Neutrophil (primary cell): ENCODE data around the gene ZIC5.

Source experiments
- H3K27ac ChIP-seq: fragments of 200-600 bp; sonication (generic); 2 replicates; pipeline ENCODE4 v1.5.1; 2016; ENCODE audit warnings: mild to moderate bottlenecking, moderate library complexity
- H3K27me3 ChIP-seq: fragments of 200-600 bp; sonication (generic); 2 replicates; pipeline ENCODE4 v1.6.0; 2016; ENCODE audit warnings: mild to moderate bottlenecking
- H3K36me3 ChIP-seq: fragments of 200-600 bp; sonication (generic); 2 replicates; pipeline ENCODE4 v1.5.1; 2017
- H3K4me1 ChIP-seq, 2 experiments: fragments of 200-600 bp in 1 of 2; sonication (generic) in 1 of 2; 1 replicate in 1 of 2; 2 replicates in 1 of 2; pipeline versions ENCODE4 v1.5.1 to v1.6.1; 2013 to 2016; ENCODE audit warnings: low read depth in 1 of 2, low read length in 1 of 2, mild to moderate bottlenecking in 1 of 2, moderate library complexity in 1 of 2; ENCODE audit not compliant: control insufficient read depth in 1 of 2, insufficient read depth in 1 of 2
- H3K4me3 ChIP-seq, 2 experiments: fragments of 200-600 bp in 1 of 2; sonication (generic) in 1 of 2; 1 replicate in 1 of 2; 2 replicates in 1 of 2; pipeline ENCODE4 v1.5.1; 2013 to 2016; ENCODE audit warnings: low read depth in 1 of 2, low read length in 1 of 2, mild to moderate bottlenecking in 1 of 2, moderate library complexity in 1 of 2
- H3K9me3 ChIP-seq: fragments of 200-600 bp; sonication (generic); 2 replicates; pipeline ENCODE4 v1.5.1; 2016
- TF ChIP-seq, protein P1 (sequence below): fragments of 200-600 bp; sonication (generic); IDR thresholded peaks from 2 replicates; pipeline ENCODE4 v1.5.1; 2016; ENCODE audit warnings: antibody characterized with exemption

ZIC5 gene

DNA sequence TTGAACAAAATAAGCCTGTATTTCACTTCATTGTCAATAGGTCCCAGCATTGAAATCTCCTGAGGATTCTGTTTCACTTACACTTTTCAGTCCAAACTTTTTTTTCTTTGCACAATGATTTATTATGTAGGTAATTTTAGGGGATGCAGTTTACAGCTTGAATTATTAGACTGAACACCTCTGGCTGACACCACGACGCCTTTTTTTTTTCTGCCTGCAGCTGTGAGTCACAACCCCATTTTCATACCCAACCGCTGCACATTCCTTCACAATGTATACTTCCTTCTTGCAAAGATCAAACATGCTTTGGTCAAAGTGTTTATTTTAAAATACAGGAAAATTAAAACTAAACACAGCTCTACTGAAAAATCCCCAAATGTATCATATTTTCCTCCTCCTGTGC lies 21.4 kb upstream of the ZIC5 start:
- peaks cover 7 to 8% of the 10 kb centered on the region in 2 experiments for H3K4me1 ChIP-seq
- H3K9me3 ChIP-seq = no peaks in the 10 kb centered on the region
- no peaks in the 10 kb centered on the region for H3K36me3 ChIP-seq
- no peak overlapping the region for H3K27ac ChIP-seq
- TF ChIP-seq, protein P1, sequence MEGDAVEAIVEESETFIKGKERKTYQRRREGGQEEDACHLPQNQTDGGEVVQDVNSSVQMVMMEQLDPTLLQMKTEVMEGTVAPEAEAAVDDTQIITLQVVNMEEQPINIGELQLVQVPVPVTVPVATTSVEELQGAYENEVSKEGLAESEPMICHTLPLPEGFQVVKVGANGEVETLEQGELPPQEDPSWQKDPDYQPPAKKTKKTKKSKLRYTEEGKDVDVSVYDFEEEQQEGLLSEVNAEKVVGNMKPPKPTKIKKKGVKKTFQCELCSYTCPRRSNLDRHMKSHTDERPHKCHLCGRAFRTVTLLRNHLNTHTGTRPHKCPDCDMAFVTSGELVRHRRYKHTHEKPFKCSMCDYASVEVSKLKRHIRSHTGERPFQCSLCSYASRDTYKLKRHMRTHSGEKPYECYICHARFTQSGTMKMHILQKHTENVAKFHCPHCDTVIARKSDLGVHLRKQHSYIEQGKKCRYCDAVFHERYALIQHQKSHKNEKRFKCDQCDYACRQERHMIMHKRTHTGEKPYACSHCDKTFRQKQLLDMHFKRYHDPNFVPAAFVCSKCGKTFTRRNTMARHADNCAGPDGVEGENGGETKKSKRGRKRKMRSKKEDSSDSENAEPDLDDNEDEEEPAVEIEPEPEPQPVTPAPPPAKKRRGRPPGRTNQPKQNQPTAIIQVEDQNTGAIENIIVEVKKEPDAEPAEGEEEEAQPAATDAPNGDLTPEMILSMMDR = no peak
- H3K27me3 ChIP-seq = peaks cover 100% of the 10 kb centered on the region
- no peak overlapping the region for H3K4me3 ChIP-seq

DNA sequence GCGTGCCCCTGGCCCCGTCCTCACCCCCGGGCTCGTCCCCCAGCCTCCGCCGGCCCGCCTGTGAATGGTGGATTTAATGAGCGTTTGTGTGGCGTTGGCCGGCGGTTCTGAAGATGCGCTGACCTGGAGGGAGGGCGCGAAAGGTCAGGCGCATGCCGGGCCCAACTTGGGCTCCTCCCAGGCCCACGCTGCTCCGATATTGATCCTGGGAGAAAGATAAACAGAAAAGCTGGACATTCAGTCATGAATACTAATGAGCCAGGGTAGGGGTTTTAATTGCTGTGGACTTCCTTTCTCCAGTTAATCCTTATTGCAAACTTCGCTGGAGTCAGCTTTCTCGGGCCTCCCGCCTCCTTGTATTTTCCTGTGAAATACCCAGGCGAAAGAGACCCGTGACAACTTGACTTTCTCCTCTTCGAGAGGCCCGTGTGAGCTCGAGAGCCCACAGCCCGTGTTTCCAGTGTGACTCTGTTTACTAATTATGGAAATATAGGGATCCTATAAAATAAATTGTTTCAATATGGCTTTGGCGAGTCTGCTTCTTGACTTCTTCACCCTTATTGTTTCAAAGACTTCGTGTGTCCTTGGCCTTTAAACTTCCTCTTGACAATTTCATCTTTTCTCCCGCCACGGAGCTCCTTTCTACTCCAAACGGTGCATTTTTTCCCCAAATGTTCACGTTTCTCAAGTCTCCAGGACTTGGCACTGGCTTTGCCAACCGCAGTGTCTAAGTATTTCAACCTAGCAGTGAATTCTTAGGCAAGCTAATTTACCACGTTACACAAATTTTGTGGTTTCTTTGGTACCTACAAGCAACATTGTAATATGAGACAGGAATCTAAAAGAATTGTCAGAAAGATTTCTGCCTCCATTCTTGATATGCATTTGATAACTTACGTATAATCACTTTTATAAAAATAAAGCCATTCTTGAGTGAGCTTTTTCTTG lies 20.5 kb upstream of the ZIC5 start:
- Histone ChIP-seq H3K9me3 (no peaks in the 10 kb centered on the region), H3K4me1 (peaks cover 7 to 8% of the 10 kb centered on the region in 2 experiments), H3K36me3 (no peaks in the 10 kb centered on the region), H3K27me3 (peaks cover 100% of the 10 kb centered on the region), H3K4me3 (no peak overlapping the region), H3K27ac (no peak overlapping the region)
- TF ChIP-seq, protein P1 = no peak

DNA sequence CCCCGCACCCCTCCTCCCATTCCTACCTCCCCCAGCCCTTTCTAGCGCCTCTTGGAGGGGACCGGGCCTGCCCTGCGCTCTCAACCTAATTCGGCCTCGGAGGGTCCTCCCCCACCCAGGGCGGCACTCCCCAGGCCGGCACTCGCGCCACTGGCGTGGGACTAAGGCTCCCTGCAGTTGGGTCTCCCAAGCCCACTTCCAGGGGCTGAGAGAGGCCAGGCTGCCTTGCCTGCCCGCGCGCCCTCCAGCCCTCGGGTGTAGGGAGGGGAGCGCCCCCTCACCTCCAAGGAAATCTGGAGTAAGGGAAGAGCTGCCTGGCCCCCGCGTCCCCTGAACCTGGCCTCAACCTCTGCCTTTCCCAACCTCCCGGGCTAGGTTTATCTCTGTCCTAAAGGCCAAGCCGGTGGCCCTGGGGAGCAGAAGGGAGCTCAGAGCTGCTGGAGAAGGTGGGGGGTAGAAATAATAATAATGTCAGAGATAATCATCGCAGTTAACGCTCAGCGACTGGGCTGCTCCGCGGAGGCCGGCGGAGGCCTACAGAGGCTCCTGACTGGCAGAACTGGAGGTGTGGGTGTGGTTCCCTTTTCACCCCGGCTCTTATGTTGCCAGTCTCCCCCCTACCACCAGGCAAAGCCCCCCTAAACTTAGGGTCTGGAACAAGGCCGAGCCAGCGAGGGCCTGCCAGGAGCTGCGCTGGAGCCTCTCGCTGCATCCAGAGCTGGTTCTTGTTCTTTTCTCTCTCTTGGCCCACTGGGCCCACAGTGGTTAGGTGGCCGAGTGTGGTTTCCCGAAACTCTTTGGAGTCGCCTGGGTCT lies 19.7 kb upstream of the ZIC5 start:
- TF ChIP-seq, protein P1 = no peak
- Histone ChIP-seq H3K9me3 (no peaks in the 10 kb centered on the region), H3K4me3 (no peak overlapping the region), H3K27me3 (peaks cover 100% of the 10 kb centered on the region), H3K36me3 (no peaks in the 10 kb centered on the region), H3K4me1 (peaks cover 7 to 8% of the 10 kb centered on the region in 2 experiments), H3K27ac (no peak overlapping the region)

DNA sequence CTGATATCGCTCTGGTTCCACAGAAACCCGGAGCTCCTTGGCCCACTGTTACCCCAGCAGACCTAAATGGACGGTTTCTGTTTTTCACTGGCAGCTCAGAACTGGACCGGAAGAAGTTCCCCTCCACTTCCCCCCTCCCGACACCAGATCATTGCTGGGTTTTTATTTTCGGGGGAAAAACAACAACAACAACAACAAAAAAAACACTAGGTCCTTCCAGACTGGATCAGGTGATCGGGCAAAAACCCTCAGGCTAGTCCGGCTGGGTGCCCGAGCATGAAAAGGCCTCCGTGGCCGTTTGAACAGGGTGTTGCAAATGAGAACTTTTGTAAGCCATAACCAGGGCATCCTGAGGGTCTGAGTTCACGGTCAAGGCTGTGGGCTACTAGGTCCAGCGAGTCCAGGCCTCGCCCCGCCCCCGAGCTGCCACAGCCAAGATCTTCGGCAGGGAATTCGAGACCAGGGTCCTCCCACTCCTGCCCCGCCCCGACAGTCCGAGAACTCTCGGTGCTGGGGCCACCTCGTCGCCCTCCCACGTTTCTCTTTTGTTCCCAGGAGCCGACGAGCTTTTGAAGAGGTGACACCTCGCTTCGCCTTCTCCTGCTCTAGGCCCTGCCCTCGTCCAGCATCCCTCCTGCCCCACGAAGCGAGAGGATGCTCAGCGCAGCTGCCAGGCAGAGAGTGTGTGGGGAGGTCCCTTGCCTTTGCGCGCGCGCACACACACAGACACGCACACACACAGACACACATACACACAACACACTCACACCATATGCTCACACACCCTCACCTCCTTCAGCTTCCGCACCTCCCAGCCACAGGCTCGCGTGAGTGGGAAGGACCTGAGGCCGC lies 18.8 kb upstream of the ZIC5 start:
- H3K9me3 ChIP-seq = no peaks in the 10 kb centered on the region
- TF ChIP-seq, protein P1 = no peak
- no peak overlapping the region for H3K4me3 ChIP-seq

More for the DNA sequence above, 18.8 kb upstream of the ZIC5 start:
- no peaks in the 10 kb centered on the region for H3K36me3 ChIP-seq
- H3K27me3 ChIP-seq = peaks cover 100% of the 10 kb centered on the region
- peaks cover 2 to 7% of the 10 kb centered on the region in 2 experiments for H3K4me1 ChIP-seq
- H3K27ac ChIP-seq = no peak overlapping the region
